Measurements from ENCODE around the gene IRGC.

The IRGC gene

DNA sequence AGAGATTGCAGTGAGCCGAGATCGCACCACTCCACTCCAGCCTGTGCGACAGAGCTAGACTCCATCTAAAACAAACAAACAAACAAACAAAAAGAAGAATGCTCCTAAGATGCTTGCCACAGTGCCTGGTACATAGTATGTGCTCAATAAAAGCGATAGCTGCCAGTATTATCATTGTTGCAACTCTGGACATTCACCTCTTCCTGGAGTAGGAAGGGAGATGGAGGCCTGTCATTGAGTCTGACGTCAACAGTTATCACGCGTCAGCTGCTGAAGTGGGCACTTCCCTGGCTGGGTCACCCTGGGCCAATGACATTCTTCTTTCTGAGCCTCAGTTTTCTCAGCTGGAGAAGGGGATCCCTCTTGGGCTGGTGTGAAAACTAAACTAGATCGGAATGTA, 41.7 kb upstream of the IRGC start:
- Histone ChIP-seq H3K9ac (ENCODE audit: low read length) (no peak overlapping the region), H4K20me1 (ENCODE audit: insufficient read depth, low read length) (no peaks in the 10 kb centered on the region), H3K27ac (ENCODE audit: low read depth, low read length, poor library complexity, severe bottlenecking) (no peak overlapping the region), H3K4me2 (ENCODE audit: low read length) (no peak overlapping the region), H3F3A (ENCODE audit: insufficient read depth, low read length) (no peaks in the 10 kb centered on the region), H3K36me3 (ENCODE audit: insufficient read depth, low read length) (no peaks in the 10 kb centered on the region), H3K27me3 (ENCODE audit: insufficient read depth, low read length) (no peaks in the 10 kb centered on the region), H3K79me2 (ENCODE audit: insufficient read depth, low read length) (no peaks in the 10 kb centered on the region), H3K4me3 (ENCODE audit: low read depth, low read length, poor library complexity, severe bottlenecking) (no peak overlapping the region), H2AFZ (ENCODE audit: low read length) (no peak overlapping the region), H3K4me1 (ENCODE audit: insufficient read depth, low read length, severe bottlenecking) (peaks cover 3% of the 10 kb centered on the region), H3K9me3 (ENCODE audit: low read length) (no peaks in the 10 kb centered on the region), H3K9me2 (ENCODE audit: low read depth, low read length) (no peaks in the 10 kb centered on the region)
- no peak for TF ChIP-seq CTCF (IDR thresholded peaks at IDR 0.05; ENCODE audit: low read length)
- TF ChIP-seq EZH2 (IDR thresholded peaks at IDR 0.05; ENCODE audit: borderline replicate concordance, low read length) = no peak

GRCh38 chr19:43674596-43674995, 41.3 kb upstream of the IRGC start:
- Histone ChIP-seq H3K27me3 (ENCODE audit: insufficient read depth, low read length) (no peaks in the 10 kb centered on the region), H3K9ac (ENCODE audit: low read length) (no peak overlapping the region), H4K20me1 (ENCODE audit: insufficient read depth, low read length) (no peaks in the 10 kb centered on the region), H3F3A (ENCODE audit: insufficient read depth, low read length) (no peaks in the 10 kb centered on the region), H3K4me3 (ENCODE audit: low read depth, low read length, poor library complexity, severe bottlenecking) (no peak overlapping the region), H2AFZ (ENCODE audit: low read length) (no peak overlapping the region), H3K9me2 (ENCODE audit: low read depth, low read length) (no peaks in the 10 kb centered on the region), H3K9me3 (ENCODE audit: low read length) (no peaks in the 10 kb centered on the region), H3K4me2 (ENCODE audit: low read length) (no peak overlapping the region), H3K79me2 (ENCODE audit: insufficient read depth, low read length) (no peaks in the 10 kb centered on the region), H3K27ac (ENCODE audit: low read depth, low read length, poor library complexity, severe bottlenecking) (no peak overlapping the region), H3K4me1 (ENCODE audit: insufficient read depth, low read length, severe bottlenecking) (no peaks in the 10 kb centered on the region), H3K36me3 (ENCODE audit: insufficient read depth, low read length) (no peaks in the 10 kb centered on the region)
- TF ChIP-seq EZH2 (IDR thresholded peaks at IDR 0.05; ENCODE audit: borderline replicate concordance, low read length) = no peak
- no peak for TF ChIP-seq CTCF (IDR thresholded peaks at IDR 0.05; ENCODE audit: low read length)

- Histone ChIP-seq H3K9me3 (ENCODE audit: low read length) (no peaks in the 10 kb centered on the region), H2AFZ (ENCODE audit: low read length) (no peak overlapping the region), H3K27me3 (ENCODE audit: insufficient read depth, low read length) (no peaks in the 10 kb centered on the region), H3K36me3 (ENCODE audit: insufficient read depth, low read length) (no peaks in the 10 kb centered on the region), H3K4me3 (ENCODE audit: low read depth, low read length, poor library complexity, severe bottlenecking) (no peak overlapping the region), H4K20me1 (ENCODE audit: insufficient read depth, low read length) (no peaks in the 10 kb centered on the region), H3K9me2 (ENCODE audit: low read depth, low read length) (no peaks in the 10 kb centered on the region), H3K4me1 (ENCODE audit: insufficient read depth, low read length, severe bottlenecking) (no peaks in the 10 kb centered on the region), H3F3A (ENCODE audit: insufficient read depth, low read length) (no peaks in the 10 kb centered on the region), H3K79me2 (ENCODE audit: insufficient read depth, low read length) (no peaks in the 10 kb centered on the region), H3K4me2 (ENCODE audit: low read length) (no peak overlapping the region), H3K27ac (ENCODE audit: low read depth, low read length, poor library complexity, severe bottlenecking) (no peak overlapping the region), H3K9ac (ENCODE audit: low read length) (no peak overlapping the region)
- TF ChIP-seq EZH2 (IDR thresholded peaks at IDR 0.05; ENCODE audit: borderline replicate concordance, low read length) (no peak), CTCF (IDR thresholded peaks at IDR 0.05; ENCODE audit: low read length) (no peak)
These were observed 40.5 kb upstream of the IRGC start for GRCh38 chr19:43675269-43675879.

Data from OCI-LY1 (cell line).